T-helper 2 cell treated with Interferon-gamma antibody and Interleukin-4, amounts not matched to agents 5 μg/mL and 100 μg/mL, for 36 hours (primary cell): Measurements from ENCODE around the gene ADCY4.

Source experiments
- DNase-seq: peaks from one replicate; pipeline ENCODE4 v3.0.0; 2021; ENCODE audit warnings: low spot score
- H3K27ac Mint-ChIP-seq: one replicate; pipeline ENCODE4 v1.8.0; 2021; ENCODE audit warnings: mild to moderate bottlenecking, mixed read lengths
- H3K27me3 Mint-ChIP-seq: one replicate; pipeline ENCODE4 v1.8.0; 2021; ENCODE audit warnings: low read depth, mixed read lengths
- H3K36me3 Mint-ChIP-seq: one replicate; pipeline ENCODE4 v1.8.0; 2021; ENCODE audit warnings: low read depth, mixed read lengths
- H3K4me1 Mint-ChIP-seq: one replicate; pipeline ENCODE4 v1.8.0; 2021; ENCODE audit warnings: low read depth, mixed read lengths
- H3K4me3 Mint-ChIP-seq: one replicate; pipeline ENCODE4 v1.8.0; 2022; ENCODE audit warnings: mild to moderate bottlenecking, moderate library complexity, mixed read lengths
- H3K9me3 Mint-ChIP-seq: one replicate; pipeline ENCODE4 v1.8.0; 2021; ENCODE audit warnings: mixed read lengths

ADCY4 gene

DNA sequence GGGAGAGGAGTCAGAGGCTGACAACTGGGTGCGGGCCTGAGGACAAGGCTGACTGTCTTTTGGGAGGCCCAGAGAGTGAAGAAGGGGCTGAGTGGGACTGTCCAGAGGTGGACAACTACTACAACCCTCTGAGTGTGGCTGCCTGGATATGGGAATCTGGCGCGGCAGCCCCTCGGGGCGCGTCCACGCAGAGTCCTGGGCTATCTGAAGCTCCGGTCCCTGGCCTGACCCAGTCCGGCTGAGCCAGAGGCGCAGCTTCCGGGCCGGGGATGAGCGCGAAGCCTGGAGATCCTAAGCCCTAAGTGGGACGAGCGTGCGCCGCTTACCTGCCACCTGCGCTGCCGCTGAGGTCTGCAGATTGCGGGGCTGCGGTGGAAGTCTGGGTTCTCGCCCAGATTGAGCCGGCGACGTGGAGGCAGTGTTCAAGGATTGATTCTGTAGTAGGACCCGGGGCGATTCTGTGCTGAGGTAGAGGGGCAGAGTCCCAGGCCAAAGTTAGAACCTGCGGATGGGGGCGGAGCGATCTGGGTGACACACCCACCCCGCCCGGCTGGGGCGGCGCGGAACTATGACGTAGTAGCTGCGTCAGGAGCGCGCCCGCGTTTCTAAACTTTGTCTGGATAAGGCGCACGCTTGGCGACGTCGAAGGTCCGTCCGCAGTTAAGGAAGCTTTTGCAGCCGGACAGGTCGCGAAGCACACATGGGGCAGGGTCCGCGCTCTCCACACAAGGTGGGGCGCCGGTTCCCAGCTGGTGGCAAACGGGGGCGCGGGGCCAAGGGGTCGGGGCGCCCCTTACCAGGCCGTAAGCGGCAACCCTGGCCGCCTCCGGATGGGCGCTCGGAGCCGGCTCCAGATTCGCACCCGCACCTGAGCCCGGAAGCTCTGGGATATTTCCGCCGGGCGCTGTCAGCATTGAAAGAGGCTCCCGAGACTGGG, 35.3 kb downstream of the ADCY4 start, which contains the start of the genes DHRS1 and NOP9:
Gene DHRS1, minus strand, starts transcription at position 526 of the 937 bp plus-strand sequence. CDS start 674 bp downstream, outside the sequence.
Gene NOP9, plus strand, starts transcription at position 596 of the 937 bp plus-strand sequence. Its CDS starts 105 bp downstream, at position 701.
- DNase-seq, result peak; percentile 91
- H3K27me3 Mint-ChIP-seq, result no peaks in the 10 kb centered on the region
- H3K36me3 Mint-ChIP-seq, result peaks cover 52% of the 10 kb centered on the region
- H3K4me1 Mint-ChIP-seq, result peaks cover 32% of the 10 kb centered on the region
- no peaks in the 10 kb centered on the region for H3K9me3 Mint-ChIP-seq
- H3K27ac Mint-ChIP-seq, result peak within 1 kb of the TSS; percentile 94
- peak within 1 kb of the TSS; percentile 93 for H3K4me3 Mint-ChIP-seq

- peaks cover 48% of the 10 kb centered on the region for H3K36me3 Mint-ChIP-seq
- no peaks in the 10 kb centered on the region for H3K27me3 Mint-ChIP-seq
- no peaks in the 10 kb centered on the region for H3K9me3 Mint-ChIP-seq
- H3K27ac Mint-ChIP-seq, result peak overlapping the region; percentile 94
- peaks cover 32% of the 10 kb centered on the region for H3K4me1 Mint-ChIP-seq
- peak overlapping the region; percentile 93 for H3K4me3 Mint-ChIP-seq
- DNase-seq, result no peak
These were observed 36.0 kb downstream of the ADCY4 start for GRCh38 chr14:24298892-24299254.

GRCh38 chr14:24297190-24297964, 37.5 kb downstream of the ADCY4 start:
- Mint-ChIP-seq H3K27ac (peak overlapping the region; percentile 85), H3K36me3 (peaks cover 38% of the 10 kb centered on the region), H3K4me1 (peaks cover 32% of the 10 kb centered on the region), H3K9me3 (no peaks in the 10 kb centered on the region), H3K4me3 (peak overlapping the region; percentile 41), H3K27me3 (no peaks in the 10 kb centered on the region)
- no peak for DNase-seq

- Mint-ChIP-seq H3K9me3 (no peaks in the 10 kb centered on the region), H3K4me1 (peaks cover 32% of the 10 kb centered on the region)
These were observed 38.3 kb downstream of the ADCY4 start for GRCh38 chr14:24296341-24297157.

DNA sequence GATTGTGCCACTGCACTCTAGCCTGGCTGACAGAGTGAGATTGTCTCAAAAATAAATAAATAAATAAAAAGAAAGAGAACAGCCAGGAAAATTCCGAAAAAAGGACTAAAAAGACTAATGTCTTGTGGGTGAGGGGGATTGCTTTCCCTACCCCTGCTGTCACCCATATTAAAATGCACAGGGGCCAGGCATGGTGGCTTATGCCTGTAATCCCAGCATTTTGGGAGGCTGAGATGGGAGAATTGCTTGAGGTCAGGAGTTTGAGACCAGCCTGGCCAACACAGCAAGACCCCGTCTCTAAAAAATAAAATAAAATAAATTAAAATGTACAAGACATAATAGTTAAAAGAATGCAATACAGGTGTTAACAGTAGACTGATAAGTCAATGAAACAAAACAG, 41.3 kb downstream of the ADCY4 start:
- Mint-ChIP-seq H3K27me3 (no peaks in the 10 kb centered on the region), H3K27ac (no peak overlapping the region), H3K4me3 (no peak overlapping the region), H3K36me3 (peaks cover 43% of the 10 kb centered on the region), H3K4me1 (peaks cover 27% of the 10 kb centered on the region), H3K9me3 (no peaks in the 10 kb centered on the region)
- DNase-seq, result no peak

More at GRCh38 chr14:24296341-24297157, 38.3 kb downstream of the ADCY4 start:
- Mint-ChIP-seq H3K27ac (peak overlapping the region; percentile 85), H3K36me3 (peaks cover 30% of the 10 kb centered on the region), H3K4me3 (peak overlapping the region; percentile 41), H3K27me3 (no peaks in the 10 kb centered on the region)
- DNase-seq, result peak; percentile 70

- H3K4me1 Mint-ChIP-seq, result peaks cover 20% of the 10 kb centered on the region
These were observed 42.6 kb downstream of the ADCY4 start for GRCh38 chr14:24292118-24292807.

GRCh38 chr14:24291446-24292117, 43.3 kb downstream of the ADCY4 start:
- Mint-ChIP-seq H3K27me3 (peaks cover 2% of the 10 kb centered on the region), H3K27ac (no peak overlapping the region), H3K4me3 (no peak overlapping the region), H3K36me3 (peaks cover 40% of the 10 kb centered on the region), H3K4me1 (peaks cover 13% of the 10 kb centered on the region), H3K9me3 (no peaks in the 10 kb centered on the region)
- DNase-seq, result no peak

More at GRCh38 chr14:24292118-24292807, 42.6 kb downstream of the ADCY4 start:
- peaks cover 2% of the 10 kb centered on the region for H3K27me3 Mint-ChIP-seq
- no peak overlapping the region for H3K4me3 Mint-ChIP-seq
- H3K9me3 Mint-ChIP-seq, result no peaks in the 10 kb centered on the region
- DNase-seq, result no peak
- peaks cover 44% of the 10 kb centered on the region for H3K36me3 Mint-ChIP-seq
- no peak overlapping the region for H3K27ac Mint-ChIP-seq

DNA sequence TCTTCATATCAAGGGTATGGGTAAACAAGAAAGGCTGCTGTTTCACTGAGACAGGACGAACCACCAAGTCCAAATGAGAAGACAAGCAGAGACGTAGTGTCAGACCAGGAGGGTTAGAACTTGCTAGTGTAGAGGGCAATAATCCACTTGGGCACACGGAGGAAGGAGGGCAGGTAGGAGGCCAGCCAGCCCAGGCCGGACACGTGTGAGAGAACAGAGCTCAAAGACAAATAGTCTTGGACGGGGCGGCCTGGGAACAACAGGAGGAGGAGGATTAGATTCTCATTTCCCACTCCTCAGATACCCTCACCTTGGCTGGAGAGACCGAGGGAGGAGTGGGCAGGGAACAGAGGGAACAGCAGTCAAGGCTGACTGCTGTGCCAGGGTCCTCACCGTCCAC, 44.1 kb downstream of the ADCY4 start:
- DNase-seq, result no peak
- Mint-ChIP-seq H3K36me3 (peaks cover 32% of the 10 kb centered on the region), H3K4me1 (peaks cover 7% of the 10 kb centered on the region), H3K27me3 (peaks cover 2% of the 10 kb centered on the region), H3K9me3 (no peaks in the 10 kb centered on the region), H3K27ac (no peak overlapping the region), H3K4me3 (no peak overlapping the region)

- no peak overlapping the region for H3K4me3 Mint-ChIP-seq
- H3K4me1 Mint-ChIP-seq, result peaks cover 7% of the 10 kb centered on the region
- H3K27me3 Mint-ChIP-seq, result peaks cover 2% of the 10 kb centered on the region
- DNase-seq, result peak; percentile 72
- H3K27ac Mint-ChIP-seq, result no peak overlapping the region
- H3K9me3 Mint-ChIP-seq, result no peaks in the 10 kb centered on the region
- peaks cover 26% of the 10 kb centered on the region for H3K36me3 Mint-ChIP-seq
These were observed 45.1 kb downstream of the ADCY4 start for GRCh38 chr14:24289649-24290280.

GRCh38 chr14:24286996-24287395, 47.9 kb downstream of the ADCY4 start:
- peaks cover 4% of the 10 kb centered on the region for H3K27me3 Mint-ChIP-seq
- H3K4me1 Mint-ChIP-seq, result peaks cover 7% of the 10 kb centered on the region
- H3K36me3 Mint-ChIP-seq, result peaks cover 19% of the 10 kb centered on the region
- DNase-seq, result no peak
- H3K27ac Mint-ChIP-seq, result no peak overlapping the region
- H3K9me3 Mint-ChIP-seq, result no peaks in the 10 kb centered on the region
- H3K4me3 Mint-ChIP-seq, result no peak overlapping the region

DNA sequence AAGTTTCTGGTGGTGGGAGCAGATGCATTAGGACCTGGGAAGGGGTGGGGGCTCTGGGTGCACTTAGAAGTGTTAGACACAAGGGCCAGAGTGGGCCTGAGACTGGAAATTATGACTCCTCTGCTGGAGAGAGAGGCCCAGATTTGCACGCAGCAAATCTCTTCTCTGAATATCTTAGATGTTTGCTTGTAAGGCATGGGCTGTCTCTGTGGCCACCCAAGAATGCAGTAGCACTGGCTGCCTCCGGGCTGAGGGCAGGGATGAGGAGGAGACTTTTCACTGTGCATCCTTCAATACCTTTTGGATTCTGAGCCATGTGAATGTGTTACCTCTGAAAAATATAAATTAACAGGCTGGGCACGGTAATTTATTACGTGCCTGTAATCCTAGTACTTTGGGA, 49.5 kb downstream of the ADCY4 start:
- no peak for DNase-seq
- no peaks in the 10 kb centered on the region for H3K9me3 Mint-ChIP-seq
- H3K27ac Mint-ChIP-seq, result no peak overlapping the region
- H3K4me1 Mint-ChIP-seq, result peaks cover 9% of the 10 kb centered on the region
- no peak overlapping the region for H3K4me3 Mint-ChIP-seq
- H3K36me3 Mint-ChIP-seq, result peaks cover 8% of the 10 kb centered on the region
- peaks cover 4% of the 10 kb centered on the region for H3K27me3 Mint-ChIP-seq

DNA sequence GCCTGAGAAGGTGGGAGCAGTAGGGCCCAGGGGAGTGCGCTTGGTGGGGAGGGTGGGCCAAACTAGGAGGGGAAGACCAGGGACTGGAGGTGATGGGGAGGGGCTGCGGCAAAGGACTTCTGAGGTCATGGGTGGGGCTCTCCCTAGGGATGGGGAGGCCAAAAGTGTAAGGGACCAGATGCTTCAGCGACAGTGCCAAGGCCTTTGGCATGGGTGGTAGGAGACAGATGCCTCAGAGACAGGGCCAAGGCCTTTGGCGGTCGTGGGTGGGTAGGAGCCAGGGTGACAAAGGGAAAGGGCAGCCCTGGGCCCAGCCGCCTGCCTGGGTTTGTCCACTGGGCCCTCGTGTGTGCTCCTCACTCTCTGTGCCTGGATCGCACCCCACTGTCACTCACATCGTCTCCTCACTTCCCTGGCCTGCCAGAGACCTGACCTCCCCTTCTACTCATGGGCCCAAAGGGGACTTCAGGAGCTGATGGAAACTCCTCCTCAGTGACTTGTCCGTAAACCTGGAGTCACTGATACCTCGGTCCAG, 50.3 kb downstream of the ADCY4 start:
- peaks cover 1% of the 10 kb centered on the region for H3K36me3 Mint-ChIP-seq
- no peak overlapping the region for H3K27ac Mint-ChIP-seq
- peaks cover 4% of the 10 kb centered on the region for H3K4me1 Mint-ChIP-seq
- no peaks in the 10 kb centered on the region for H3K9me3 Mint-ChIP-seq
- no peak overlapping the region for H3K4me3 Mint-ChIP-seq
- H3K27me3 Mint-ChIP-seq, result peaks cover 4% of the 10 kb centered on the region
- DNase-seq, result no peak
